Esophagus (tissue), 2 donors: ENCODE data around the gene WNT3. TPM values are rescaled to one million over a fixed set of nuclear protein-coding genes. Genes with fewer than 3 reads are reported as not detected.

Experiments used
- H3K27ac ChIP-seq, 2 donors: one replicate each; pipeline ENCODE4 v1.5.1; 2013; ENCODE audit warnings: low read depth in 2 of 2, mild to moderate bottlenecking in 2 of 2, inconsistent platforms in 1 of 2, low read length in 1 of 2, moderate library complexity in 1 of 2
- H3K27me3 ChIP-seq, 2 donors: one replicate each; pipeline ENCODE4 v1.6.1; 2013; ENCODE audit warnings: low read length in 2 of 2, control low read depth in 1 of 2, mild to moderate bottlenecking in 1 of 2; ENCODE audit not compliant: insufficient read depth in 2 of 2, control insufficient read depth in 1 of 2
- H3K36me3 ChIP-seq, 2 donors: one replicate each; pipeline ENCODE4 v1.6.1; 2013; ENCODE audit warnings: low read length in 1 of 2; ENCODE audit not compliant: control insufficient read depth in 2 of 2, insufficient read depth in 2 of 2
- H3K4me1 ChIP-seq, 2 donors: one replicate each; pipeline ENCODE4 v1.6.1; 2013; ENCODE audit warnings: low read length in 1 of 2; ENCODE audit not compliant: control insufficient read depth in 2 of 2, insufficient read depth in 2 of 2
- H3K4me3 ChIP-seq, 2 donors: one replicate each; pipeline ENCODE4 v1.5.1; 2013; ENCODE audit warnings: low read length in 2 of 2, mild to moderate bottlenecking in 2 of 2, low read depth in 1 of 2, moderate library complexity in 1 of 2
- H3K9me3 ChIP-seq, 2 donors: one replicate each; pipeline ENCODE4 v1.6.1; 2013; ENCODE audit warnings: mild to moderate bottlenecking in 2 of 2, low read depth in 1 of 2, low read length in 1 of 2, moderate library complexity in 1 of 2; ENCODE audit not compliant: control insufficient read depth in 2 of 2, insufficient read depth in 1 of 2
- WGBS, 2 donors: extraction: QIAGEN DNeasy Blood & Tissue Kit; methylation state at CpG; one replicate each; pipeline ENCODE4 v1.1.7; 2013; 5-methylcytosine and 5-hydroxymethylcytosine counted together
- polyA plus RNA-seq, 2 donors: library from polyadenylated mRNA; stranded (reverse); fragments of 200-250 nt; gene quantifications; one replicate each; pipeline ENCODE4 v1.2.3, GENCODE V29; 2013
- donor health status: healthy with polysubstance abuse.
- donor health status: Bipolar disorder and iron deficiency.

The WNT3 gene
- polyA plus RNA-seq, 2 donors = 0.99 to 1.4 TPM

- H3K27ac ChIP-seq = no peak overlapping the region
- H3K27me3 ChIP-seq = no peaks in the 10 kb centered on the region
- WGBS, 2 donors = 72 to 91% methylated on average over 1 of the region's 1 CpG
- no peaks in the 10 kb centered on the region for H3K9me3 ChIP-seq
- H3K36me3 ChIP-seq = peaks cover 0 to 4% of the 10 kb centered on the region in 2 donors
- no peaks in the 10 kb centered on the region for H3K4me1 ChIP-seq
- H3K4me3 ChIP-seq = no peak overlapping the region
Measured at GRCh38 chr17:46732160-46732559, 86.3 kb downstream of the WNT3 start.

GRCh38 chr17:46730679-46731078, 87.8 kb downstream of the WNT3 start:
- Histone ChIP-seq H3K4me1 (no peaks in the 10 kb centered on the region), H3K9me3 (no peaks in the 10 kb centered on the region), H3K27me3 (no peaks in the 10 kb centered on the region), H3K36me3 (peaks cover 0 to 4% of the 10 kb centered on the region in 2 donors), H3K27ac (no peak overlapping the region), H3K4me3 (no peak overlapping the region)
- WGBS, 2 donors = 73 to 97% methylated on average over 1 of the region's 1 CpG

- Histone ChIP-seq H3K27ac (no peak overlapping the region), H3K9me3 (no peaks in the 10 kb centered on the region), H3K36me3 (peaks cover 0 to 4% of the 10 kb centered on the region in 2 donors), H3K27me3 (no peaks in the 10 kb centered on the region), H3K4me3 (no peak overlapping the region), H3K4me1 (no peaks in the 10 kb centered on the region)
- 91 to 96% methylated on average over 2 of the region's 2 CpGs for WGBS, 2 donors
Measured at GRCh38 chr17:46730026-46730425, 88.5 kb downstream of the WNT3 start.

- Histone ChIP-seq H3K9me3 (no peaks in the 10 kb centered on the region), H3K36me3 (peaks cover 0 to 2% of the 10 kb centered on the region in 2 donors), H3K4me3 (no peak overlapping the region), H3K27ac (no peak overlapping the region), H3K27me3 (no peaks in the 10 kb centered on the region), H3K4me1 (no peaks in the 10 kb centered on the region)
- 90 to 91% methylated on average over 4 of the region's 4 CpGs for WGBS, 2 donors
Measured at GRCh38 chr17:46727572-46728348, 90.7 kb downstream of the WNT3 start.

GRCh38 chr17:46726206-46726605, 92.3 kb downstream of the WNT3 start:
- H3K27ac ChIP-seq = no peak overlapping the region
- no peaks in the 10 kb centered on the region for H3K27me3 ChIP-seq
- no peaks in the 10 kb centered on the region for H3K9me3 ChIP-seq
- H3K36me3 ChIP-seq = peaks cover 0 to 2% of the 10 kb centered on the region in 2 donors
- H3K4me3 ChIP-seq = no peak overlapping the region
- H3K4me1 ChIP-seq = no peaks in the 10 kb centered on the region
- 80% methylated on average over 3 of the region's 3 CpGs for WGBS, 2 donors

GRCh38 chr17:46722662-46723285, 95.7 kb downstream of the WNT3 start:
- Histone ChIP-seq H3K27ac (peak overlapping the region in 1 of 2 donors; percentile 82), H3K4me3 (no peak overlapping the region), H3K27me3 (no peaks in the 10 kb centered on the region), H3K9me3 (no peaks in the 10 kb centered on the region), H3K36me3 (peaks cover 0 to 5% of the 10 kb centered on the region in 2 donors), H3K4me1 (no peaks in the 10 kb centered on the region)
- 59 to 60% methylated on average over 7 of the region's 7 CpGs for WGBS, 2 donors

- WGBS, 2 donors = 43 to 45% methylated on average over 5 of the region's 5 CpGs
- Histone ChIP-seq H3K36me3 (peaks cover 0 to 8% of the 10 kb centered on the region in 2 donors), H3K27ac (no peak overlapping the region), H3K4me3 (no peak overlapping the region), H3K4me1 (no peaks in the 10 kb centered on the region), H3K27me3 (no peaks in the 10 kb centered on the region), H3K9me3 (no peaks in the 10 kb centered on the region)
Measured at GRCh38 chr17:46720408-46720807, 98.1 kb downstream of the WNT3 start.

- H3K27me3 ChIP-seq = no peaks in the 10 kb centered on the region
- peaks cover 0 to 8% of the 10 kb centered on the region in 2 donors for H3K36me3 ChIP-seq
- no peak overlapping the region for H3K4me3 ChIP-seq
- H3K4me1 ChIP-seq = no peaks in the 10 kb centered on the region
- WGBS, 2 donors = 57 to 61% methylated on average over 3 of the region's 3 CpGs
- H3K9me3 ChIP-seq = no peaks in the 10 kb centered on the region
- H3K27ac ChIP-seq = no peak overlapping the region
Measured at GRCh38 chr17:46719891-46720290, 98.6 kb downstream of the WNT3 start.

GRCh38 chr17:46717999-46718398, 100.5 kb downstream of the WNT3 start:
- Histone ChIP-seq H3K4me1 (no peaks in the 10 kb centered on the region), H3K27ac (no peak overlapping the region), H3K9me3 (no peaks in the 10 kb centered on the region), H3K4me3 (no peak overlapping the region), H3K27me3 (no peaks in the 10 kb centered on the region), H3K36me3 (peaks cover 0 to 8% of the 10 kb centered on the region in 2 donors)
- 92 to 94% methylated on average over 4 of the region's 4 CpGs for WGBS, 2 donors
